Measurements from ENCODE around the gene CPVL.

GRCh38 chr7:29039821-29040578 lies 106.3 kb downstream of the CPVL start:
- TF ChIP-seq, protein P1, sequence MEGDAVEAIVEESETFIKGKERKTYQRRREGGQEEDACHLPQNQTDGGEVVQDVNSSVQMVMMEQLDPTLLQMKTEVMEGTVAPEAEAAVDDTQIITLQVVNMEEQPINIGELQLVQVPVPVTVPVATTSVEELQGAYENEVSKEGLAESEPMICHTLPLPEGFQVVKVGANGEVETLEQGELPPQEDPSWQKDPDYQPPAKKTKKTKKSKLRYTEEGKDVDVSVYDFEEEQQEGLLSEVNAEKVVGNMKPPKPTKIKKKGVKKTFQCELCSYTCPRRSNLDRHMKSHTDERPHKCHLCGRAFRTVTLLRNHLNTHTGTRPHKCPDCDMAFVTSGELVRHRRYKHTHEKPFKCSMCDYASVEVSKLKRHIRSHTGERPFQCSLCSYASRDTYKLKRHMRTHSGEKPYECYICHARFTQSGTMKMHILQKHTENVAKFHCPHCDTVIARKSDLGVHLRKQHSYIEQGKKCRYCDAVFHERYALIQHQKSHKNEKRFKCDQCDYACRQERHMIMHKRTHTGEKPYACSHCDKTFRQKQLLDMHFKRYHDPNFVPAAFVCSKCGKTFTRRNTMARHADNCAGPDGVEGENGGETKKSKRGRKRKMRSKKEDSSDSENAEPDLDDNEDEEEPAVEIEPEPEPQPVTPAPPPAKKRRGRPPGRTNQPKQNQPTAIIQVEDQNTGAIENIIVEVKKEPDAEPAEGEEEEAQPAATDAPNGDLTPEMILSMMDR (IDR thresholded peaks at IDR 0.05): no peak
- no peak for TF ChIP-seq POLR2A (IDR thresholded peaks at IDR 0.05)

Measured in esophagus squamous epithelium (tissue), 4 donors.